Epidermal melanocyte (primary cell): ENCODE data around the gene CTTNBP2.
A peak's percentile ranks its signal among the peaks of the same experiment; 100 is the strongest.

Experiments used
- DNase-seq: peaks from one replicate; pipeline ENCODE4 v3.0.0; 2011; ENCODE audit warnings: low spot score; ENCODE audit not compliant: insufficient read length

Gene CTTNBP2

DNA sequence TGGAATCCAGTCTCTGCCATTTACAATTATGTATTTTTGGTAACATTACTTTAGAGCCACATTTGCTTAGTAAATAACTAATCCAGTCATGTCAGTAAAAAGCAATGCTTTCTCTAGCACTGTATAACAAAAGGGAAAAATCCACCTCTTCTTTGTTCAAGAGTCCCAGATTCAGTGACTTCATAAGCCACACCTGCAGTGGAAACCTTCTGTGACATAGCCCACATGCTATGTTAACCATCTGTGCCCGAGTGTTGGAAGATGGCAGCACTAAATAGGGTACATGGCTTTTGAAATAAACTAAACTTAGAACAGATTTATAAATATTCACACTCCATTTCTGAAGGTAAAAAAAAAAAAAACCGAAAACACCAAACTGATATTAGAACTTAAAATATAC lies 83.0 kb downstream of the CTTNBP2 start:
- no peak for DNase-seq

DNA sequence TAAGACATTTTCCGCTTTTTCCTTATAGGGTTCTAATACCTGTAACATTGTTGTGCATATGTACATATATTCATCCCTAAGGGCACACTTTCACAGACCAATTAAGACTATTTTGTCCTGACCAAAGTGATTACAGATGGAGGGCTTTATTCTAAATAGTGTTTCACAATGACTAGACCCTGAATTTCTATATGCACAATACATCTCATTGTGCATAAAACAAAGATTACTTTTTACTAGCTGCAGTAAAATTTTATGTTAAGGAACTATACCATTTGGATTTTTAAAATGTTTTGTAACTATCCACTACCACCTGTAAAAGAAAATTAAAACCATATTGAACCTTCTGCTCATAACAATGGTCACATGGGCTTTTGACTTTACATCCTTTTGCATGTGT lies 87.8 kb downstream of the CTTNBP2 start:
- DNase-seq = no peak

DNA sequence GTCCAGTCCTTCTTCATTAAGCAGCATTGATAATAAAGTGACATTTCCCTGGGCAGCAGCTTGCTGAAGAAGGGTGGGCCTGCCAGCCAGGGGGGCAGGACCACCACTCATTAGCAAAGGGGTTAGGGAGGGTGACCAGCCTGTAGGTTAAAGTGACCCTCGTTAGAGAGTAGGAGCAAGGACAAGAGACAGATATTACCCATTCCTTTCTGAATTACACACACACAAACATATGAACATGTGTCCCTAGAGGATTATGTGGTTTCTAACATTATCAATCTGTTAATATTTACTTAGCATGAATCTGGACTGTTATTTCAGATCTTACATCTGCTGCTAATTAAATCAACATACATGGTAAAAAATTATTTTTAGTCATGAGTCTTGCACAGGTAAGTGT lies 88.9 kb downstream of the CTTNBP2 start:
- DNase-seq = no peak

DNA sequence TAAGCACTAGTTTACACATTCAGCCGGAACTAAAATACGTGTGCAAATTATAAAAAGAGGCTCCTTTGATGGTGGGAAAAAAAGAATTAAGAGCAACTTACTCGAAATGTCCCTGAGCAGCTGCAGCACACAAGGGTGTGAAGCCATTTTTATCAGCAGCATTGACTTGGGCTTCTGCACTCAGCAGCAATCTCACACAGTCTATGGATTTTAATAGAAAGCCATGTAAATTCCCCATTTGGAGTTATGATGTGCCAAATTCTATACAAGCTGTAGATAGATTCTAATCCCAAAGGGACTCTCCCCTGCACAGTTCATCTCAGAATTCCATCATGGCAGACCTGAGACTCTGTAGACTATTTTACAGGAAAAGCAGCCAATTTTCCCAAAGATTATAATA lies 90.5 kb downstream of the CTTNBP2 start:
- DNase-seq = no peak

DNA sequence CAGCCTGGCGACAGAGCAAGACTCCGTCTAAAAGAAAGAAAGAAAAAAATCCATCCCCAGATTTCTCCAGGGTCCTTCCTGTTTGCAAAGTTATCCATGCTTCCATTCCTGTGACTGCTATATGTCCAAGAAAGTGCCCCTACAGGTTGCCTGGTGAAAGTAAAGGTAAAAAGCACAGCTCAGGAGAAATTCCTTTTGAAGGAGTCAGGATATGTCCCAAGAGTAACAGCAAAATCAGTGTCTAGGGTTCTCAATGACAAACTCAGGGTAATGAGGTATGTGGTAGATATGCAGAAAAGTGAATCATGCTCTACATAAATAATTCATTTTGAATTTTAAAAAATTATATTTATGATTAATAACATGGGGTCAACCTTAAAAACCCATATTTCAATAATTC lies 91.5 kb downstream of the CTTNBP2 start:
- no peak for DNase-seq

DNA sequence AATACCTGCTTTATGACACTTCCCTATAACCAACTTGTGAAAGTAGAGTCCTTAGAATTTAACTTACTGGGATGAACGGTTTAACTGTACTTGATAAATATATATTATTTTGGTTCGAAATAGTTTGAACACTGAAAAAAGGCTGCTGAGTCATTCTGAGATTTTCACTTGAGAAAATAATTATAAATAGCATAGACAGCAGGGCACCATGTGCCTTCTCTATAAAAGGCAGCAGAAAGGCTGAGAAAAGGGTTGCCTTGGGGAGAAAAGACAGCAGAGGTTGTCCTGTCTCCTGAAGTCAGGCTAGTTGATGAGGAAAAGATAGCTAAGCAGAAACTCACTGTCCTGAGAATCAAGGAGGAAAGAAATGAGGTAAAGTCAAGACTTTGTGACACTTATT lies 92.4 kb downstream of the CTTNBP2 start:
- peak; percentile 55 for DNase-seq

DNA sequence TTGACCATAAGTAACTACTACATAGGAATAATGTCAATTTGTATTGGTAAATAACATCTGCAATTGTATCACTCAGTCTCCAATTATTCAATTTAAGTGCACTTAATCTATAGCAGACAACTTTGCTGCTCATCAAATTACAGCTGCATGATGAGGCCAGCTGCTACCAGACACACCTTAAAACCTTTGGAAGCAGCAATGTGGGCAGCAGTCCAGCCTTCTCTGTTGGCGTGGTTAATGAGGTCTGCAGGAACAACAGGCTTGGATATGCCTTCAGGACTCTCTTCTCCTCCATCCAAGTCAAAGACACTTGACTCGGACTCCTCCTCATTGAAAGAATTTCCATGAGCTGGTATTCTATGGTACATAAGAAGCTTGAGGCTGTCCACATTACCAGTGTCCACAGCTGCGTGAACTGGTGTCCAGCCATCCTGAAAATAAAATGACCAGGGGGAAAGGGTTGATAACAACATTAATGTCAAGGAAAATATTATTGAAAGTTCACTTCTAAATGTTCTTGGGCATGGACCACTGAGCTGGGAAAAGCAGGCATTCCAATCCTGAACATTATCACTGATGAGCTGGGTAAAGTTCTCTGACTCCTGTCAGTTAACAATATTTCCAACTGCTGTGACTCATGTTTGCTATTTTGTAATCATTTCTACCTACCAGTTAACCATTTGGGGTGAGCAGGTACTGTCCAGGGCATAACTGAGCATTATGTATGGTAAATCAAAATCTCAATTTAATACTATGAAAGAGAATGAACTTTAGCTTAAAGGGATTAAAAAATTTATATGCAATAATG lies 95.7 kb downstream of the CTTNBP2 start:
- DNase-seq = no peak

DNA sequence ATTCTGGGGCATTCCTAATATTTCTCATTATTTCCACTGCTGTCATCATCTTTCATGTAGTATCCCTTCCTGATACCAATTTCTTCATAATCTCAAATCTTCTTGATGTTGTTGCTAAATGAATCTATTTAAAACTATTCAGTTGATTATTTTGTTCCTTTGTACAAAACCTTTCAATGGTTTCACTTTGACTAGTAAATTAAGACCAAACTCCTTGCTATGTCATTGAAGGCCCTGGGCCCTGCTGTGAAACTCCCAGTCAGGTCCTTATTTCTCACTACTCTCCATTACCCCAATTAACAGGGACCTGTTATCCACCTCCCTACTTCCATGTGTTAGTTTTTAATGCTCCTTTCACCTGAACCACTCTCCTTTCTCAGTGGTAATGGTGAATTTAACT lies 97.0 kb downstream of the CTTNBP2 start:
- no peak for DNase-seq

DNA sequence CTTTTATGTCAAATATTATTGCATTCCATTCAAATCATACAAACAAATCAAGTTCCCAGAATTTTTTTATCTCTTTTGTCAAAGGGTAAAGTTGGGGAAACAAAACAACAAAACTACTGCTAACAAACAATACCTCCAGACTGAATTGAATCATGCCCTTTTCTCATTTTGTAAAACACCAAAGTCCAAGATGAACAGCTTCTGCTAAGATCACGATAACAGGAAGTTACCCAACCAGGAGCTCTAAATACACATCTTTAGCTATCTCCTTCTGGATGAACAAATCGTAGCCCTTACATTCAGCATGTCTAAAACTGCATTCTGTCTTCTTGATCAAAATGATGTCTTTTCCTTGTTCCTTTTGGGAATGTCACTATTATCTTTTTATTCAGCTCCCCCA lies 97.4 kb downstream of the CTTNBP2 start:
- DNase-seq = no peak

DNA sequence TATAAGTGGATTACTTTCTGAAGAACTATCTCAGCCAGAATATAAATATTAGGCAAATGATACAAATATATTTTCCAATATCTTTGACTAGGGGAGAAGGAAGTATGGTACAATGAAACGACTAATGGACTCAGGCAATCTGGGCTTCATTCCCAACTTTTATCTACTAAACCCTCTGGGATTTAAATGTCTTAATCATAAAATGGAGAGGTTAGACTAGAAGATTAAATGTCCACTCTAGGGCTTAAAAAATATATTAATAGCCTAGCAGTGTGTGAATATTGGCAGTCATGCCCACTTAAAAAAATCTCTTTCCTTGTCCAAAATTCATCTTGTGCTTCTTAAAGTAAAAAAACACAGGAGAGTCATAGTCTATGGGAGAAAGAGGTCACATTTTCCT lies 98.3 kb downstream of the CTTNBP2 start:
- no peak for DNase-seq

DNA sequence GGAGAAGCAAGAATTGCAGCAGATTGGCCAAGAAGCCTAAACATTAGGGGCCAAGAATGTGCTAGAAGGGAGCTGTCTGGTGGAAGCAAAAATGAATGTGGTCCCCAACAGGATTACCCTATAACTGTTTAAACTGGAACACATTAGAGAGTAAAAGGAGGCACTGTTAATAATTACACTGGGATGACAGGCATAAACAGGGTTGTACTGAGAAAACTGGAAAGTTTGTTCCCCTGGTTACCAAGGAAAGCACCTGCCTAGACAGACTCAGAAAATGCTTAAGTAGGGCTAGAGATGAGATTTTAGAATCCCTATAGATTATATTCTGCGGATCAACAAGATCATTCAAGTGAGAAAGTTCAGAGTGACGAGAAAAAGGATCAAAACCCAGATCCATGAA lies 100.8 kb downstream of the CTTNBP2 start:
- no peak for DNase-seq

DNA sequence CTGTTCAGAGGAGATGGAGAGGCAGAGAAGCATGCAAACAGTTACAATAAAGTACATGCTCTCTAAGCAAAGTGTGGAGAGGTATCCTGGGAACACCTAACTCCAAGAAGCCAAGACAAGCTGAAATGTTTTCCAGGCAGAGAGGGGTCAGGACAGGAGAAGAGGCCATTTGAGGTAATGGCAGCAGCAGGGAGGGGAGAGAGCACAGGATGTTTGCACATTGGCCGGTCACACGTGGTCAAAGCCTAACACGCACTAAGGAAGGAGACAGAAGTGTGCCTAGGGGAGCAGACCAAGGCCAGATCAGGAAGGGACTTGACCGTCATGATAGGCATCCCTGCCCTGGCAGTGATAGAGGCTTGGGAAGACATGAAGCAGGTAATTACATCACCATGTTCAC lies 101.5 kb downstream of the CTTNBP2 start:
- DNase-seq = no peak

DNA sequence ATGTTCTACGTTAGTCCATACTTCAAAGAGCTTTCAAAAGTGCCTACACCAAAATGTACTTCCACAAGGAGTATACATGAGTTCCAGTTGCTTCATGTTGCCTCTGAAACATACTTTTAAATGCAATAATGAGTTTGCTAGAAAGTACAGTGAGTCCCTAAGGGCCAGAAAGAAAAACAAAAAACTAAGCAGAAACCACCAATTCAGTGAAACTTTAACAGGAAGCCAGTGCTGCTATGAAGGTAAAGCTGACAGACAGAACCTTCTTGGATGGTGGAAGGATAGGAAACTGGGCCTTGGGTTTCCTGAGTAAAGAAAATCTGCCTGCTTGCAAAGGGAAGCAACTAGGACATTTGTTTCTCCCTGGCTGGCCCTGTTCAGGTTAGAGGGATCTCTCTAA lies 104.2 kb downstream of the CTTNBP2 start:
- DNase-seq = no peak

DNA sequence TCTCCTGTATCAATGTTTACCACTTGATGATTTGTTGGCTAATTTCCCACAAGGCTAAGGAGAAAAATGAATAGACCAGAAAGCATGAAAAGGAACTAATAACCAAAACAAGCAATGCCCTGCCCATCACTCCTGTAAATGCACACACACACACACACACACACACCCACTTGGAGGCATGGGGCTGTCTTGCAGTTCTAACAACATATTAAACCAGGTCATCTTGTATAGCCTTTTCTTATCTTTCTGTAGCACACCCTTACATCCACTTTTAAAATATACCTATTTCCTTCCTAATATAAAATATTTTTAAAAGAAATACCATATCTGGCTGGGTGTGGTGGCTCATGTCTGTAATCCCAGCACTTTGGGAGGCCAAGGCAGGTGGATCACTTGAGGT lies 105.3 kb downstream of the CTTNBP2 start:
- no peak for DNase-seq

DNA sequence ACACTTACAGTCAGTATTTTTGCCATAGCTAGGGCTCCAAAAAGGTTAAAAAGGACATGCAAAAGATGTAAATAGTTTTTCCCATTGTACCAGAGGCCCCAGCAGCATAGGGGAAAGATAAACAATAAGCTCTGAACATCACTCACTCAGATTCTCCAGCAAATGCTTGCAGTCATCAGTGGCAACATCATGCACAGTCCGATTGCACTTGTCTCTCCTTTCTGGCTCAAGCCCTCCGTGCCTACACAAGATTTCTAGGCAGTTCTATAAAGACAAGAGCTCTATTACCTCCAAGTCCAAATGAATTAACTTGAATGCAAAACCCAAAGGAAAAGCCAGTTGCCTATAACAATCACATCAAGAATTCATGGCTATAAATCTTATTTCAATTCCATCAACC lies 106.3 kb downstream of the CTTNBP2 start:
- no peak for DNase-seq

DNA sequence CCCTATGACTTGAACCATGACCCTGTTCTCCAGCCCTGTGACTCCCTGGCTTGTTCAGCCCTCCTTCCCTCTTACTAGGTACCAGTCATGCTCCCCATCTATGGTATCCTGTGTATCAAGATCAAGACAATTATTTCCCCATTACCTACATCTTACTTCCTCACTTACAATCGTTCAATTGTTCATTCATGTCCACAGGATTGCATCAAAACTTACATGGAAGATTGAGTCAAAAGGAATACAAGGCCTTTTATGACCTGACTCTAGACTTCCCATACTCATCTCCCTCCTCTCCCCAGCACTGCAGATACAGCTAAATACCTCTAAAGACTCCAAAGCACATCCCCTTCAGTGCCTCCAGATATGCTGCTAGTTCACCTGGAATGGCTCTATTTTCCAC lies 109.2 kb downstream of the CTTNBP2 start:
- DNase-seq = no peak

DNA sequence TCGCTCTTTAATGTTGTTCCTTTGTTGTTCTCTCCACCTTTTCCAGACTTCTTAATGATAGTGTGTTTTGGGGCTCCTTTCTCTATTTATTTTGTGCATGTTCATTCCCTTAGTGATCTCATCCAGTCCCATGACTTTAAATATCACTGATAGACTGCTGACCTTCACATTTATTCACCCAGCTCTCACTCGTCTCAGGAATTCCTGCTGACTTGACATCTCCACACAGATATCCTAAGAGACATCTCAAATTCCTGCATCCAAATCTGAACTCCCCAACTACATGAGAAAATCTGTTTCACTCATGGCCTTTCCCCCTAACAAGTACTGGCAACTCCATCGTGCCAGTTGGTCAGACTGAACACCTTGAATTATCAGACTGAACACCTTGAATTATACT lies 111.2 kb downstream of the CTTNBP2 start:
- DNase-seq = no peak

DNA sequence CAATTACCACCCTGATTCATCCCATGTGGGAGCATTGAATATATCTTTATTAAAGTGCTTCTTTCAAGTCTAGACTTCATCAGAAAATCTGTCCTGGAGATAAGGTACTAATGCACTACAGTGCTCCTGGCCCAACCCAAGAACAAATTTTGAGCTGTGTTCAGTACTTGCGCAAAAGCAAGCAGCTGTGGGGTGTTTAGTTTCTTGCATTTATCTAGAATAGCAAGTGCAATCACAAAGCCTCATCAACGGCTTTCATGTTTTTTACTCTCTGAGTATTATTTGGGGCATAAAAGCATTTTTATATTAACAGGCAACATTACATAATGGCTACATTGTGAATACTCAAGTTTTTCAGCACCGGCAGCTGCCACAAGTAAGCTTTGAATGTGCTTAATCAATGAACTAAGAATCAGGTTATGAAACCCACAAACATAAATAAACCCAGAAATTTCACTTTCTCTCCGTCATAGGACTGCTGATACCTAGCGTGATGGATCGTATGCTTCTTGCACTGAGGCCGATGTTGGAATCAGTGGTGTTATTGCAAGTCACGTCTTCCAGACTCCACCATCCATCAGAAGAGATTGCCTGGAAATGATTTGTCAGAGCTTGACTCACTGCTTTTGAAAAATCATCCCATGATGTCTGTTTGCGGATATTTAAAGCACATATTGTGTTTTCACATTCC lies 113.1 kb downstream of the CTTNBP2 start:
- DNase-seq = no peak

DNA sequence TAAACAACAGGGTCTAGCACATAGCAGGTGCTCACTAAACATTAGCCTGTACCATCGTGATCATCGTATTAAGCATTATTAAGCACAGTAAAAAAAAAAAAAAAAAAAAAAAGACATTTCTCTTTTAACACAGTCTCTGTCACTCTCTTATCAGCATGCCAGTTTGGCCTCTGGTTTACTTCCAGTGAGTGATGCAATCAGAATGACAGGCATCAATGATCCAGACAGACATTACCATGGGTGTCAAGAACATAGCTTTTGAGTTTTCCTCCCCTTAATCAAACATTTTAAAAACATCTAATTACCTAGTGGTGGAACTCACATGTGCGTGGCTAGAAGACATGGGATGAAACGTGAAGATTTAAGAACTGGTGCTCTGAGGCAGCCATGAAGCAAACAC lies 115.8 kb downstream of the CTTNBP2 start:
- no peak for DNase-seq

DNA sequence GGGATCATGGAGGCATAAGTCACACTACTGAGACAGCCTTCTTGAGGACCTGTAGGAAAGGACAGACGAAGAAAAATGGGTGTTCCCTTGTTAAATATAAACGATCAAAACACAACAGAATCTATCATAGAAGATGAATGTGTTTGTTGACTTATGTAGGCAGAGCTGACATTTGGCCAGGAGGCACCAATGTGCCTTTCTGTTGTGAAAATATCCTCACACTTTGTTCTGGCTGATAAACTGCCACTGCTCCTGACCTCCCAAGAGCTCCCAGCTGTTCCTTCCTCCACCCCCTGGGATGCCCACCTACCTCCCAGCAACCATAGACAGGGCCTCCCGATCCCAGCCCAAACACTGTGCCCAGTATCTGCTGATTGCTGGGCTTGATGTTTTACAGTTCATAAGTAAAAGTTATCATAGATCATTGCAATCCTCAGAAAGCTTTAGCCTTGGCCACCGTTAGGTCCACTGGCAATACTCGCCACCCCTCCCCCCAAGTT lies 116.6 kb downstream of the CTTNBP2 start:
- no peak for DNase-seq

DNA sequence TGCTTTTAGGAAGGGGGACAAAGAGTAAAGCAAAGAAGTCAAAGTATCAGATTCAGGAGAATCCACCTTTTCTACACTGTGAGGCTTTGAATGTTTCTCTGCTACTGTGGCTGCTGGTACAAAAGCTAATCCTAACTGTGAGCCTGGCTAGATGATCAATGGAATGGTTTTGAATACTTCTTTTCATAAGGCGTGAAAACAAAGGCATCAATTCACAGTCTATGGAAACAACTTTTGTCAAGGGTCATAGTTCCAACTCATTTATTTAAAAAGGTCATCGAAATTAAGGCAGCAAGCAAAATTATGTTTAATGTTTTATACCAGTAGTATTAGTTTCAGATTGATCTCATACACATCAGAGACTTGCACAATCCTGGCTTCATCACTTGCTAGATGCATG lies 118.1 kb downstream of the CTTNBP2 start:
- no peak for DNase-seq

DNA sequence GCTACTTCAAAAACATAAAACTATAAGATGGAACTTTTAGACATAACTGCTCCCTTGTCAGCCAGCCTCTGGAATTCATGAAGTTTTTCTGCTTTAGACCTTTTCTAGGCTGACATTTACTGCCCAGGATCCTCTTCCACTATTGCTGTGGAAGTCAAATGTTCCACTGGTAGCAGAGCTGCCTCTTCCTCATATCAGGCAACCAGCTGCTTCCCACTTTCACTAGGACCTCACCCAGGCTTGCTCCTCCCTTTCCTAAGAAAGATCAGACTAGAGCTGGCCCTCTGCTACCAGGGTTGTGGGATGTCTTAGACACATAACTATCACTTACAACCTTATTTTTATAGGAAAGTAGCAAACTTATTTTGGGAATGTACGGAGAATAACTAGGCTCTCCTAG lies 121.5 kb downstream of the CTTNBP2 start:
- no peak for DNase-seq
